Measurements from ENCODE around the gene ENPP4. TPM values are rescaled to one million over a fixed set of nuclear protein-coding genes. Genes with fewer than 3 reads are reported as not detected.

Gene ENPP4
- total RNA-seq, 1 experiment from 2014 or later = 5.1 TPM

DNA sequence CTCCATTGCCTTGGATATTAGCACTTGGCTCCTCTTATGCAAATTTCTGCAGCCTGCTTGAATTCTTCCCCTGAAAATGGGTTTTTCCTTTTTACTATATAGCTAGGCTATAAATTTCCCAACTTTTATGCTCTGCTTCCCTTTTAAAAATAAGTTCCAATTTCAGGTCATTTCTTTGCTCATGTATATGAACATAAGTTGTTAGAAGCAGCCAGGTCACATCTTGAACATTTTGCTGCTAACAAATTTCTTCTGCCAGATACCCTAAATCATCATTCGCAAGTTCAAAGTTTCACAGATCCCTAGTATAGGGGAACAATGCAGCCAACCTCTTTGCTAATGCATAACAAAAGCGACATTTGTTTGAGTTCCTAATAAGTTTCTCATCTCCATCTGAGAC is 34.5 kb upstream of the ENPP4 start:
- no peaks in the 10 kb centered on the region for H3K79me2 ChIP-seq (ENCODE audit: low read length)
- no peak for ATAC-seq
- no peak overlapping the region for H3K4me3 ChIP-seq (ENCODE audit: low read length)
- H2AFZ ChIP-seq (ENCODE audit: low read length) = no peak overlapping the region
- no peak overlapping the region for H3K27ac ChIP-seq (ENCODE audit: low read length)
- no TSS peak for BruUV-seq (replicated peaks)
- peaks cover 18% of the 10 kb centered on the region; the same call in 1 of the 2 replicates for H3K27me3 ChIP-seq (ENCODE audit: low read length)
- no peak overlapping the region for H3K4me2 ChIP-seq (ENCODE audit: low read length)
- H4K20me1 ChIP-seq (ENCODE audit: low read length) = no peaks in the 10 kb centered on the region
- H3F3A ChIP-seq (ENCODE audit: low read length, unreplicated experiment) = no peaks in the 10 kb centered on the region
- no peak for DNase-seq
- POLR2A ChIA-PET (ENCODE audit: unreplicated experiment) = no interaction called here
- no peaks in the 10 kb centered on the region for H3K36me3 ChIP-seq (ENCODE audit: low read depth, low read length)
- no peaks in the 10 kb centered on the region for H3K9me2 ChIP-seq (replicated peaks; ENCODE audit: low read length)
- H3K9me3 ChIP-seq (ENCODE audit: low read length) = no peaks in the 10 kb centered on the region
- no peaks in the 10 kb centered on the region for H3K4me1 ChIP-seq (ENCODE audit: insufficient read depth, low read length)
- no peak for TF ChIP-seq EZH2phosphoT487 (IDR thresholded peaks at IDR 0.05; ENCODE audit: borderline replicate concordance, low read length)
- TF ChIP-seq CTCF (conservative IDR thresholded peaks at IDR 0.05; ENCODE audit: low read depth, low read length) = no peak
- CTCF ChIA-PET = no interaction called here
- H3K9ac ChIP-seq (ENCODE audit: low read length) = no peak overlapping the region
- intact Hi-C loops (cut with micrococcal nuclease) = no loop called here

GRCh38 chr6:46097366-46097765 is 32.4 kb upstream of the ENPP4 start:
- CTCF ChIA-PET = no interaction called here
- no peaks in the 10 kb centered on the region for H3K79me2 ChIP-seq (ENCODE audit: low read length)
- DNase-seq = no peak
- no peak overlapping the region for H3K9ac ChIP-seq (ENCODE audit: low read length)
- H3K27ac ChIP-seq (ENCODE audit: low read length) = no peak overlapping the region
- no peak for ATAC-seq
- H3K36me3 ChIP-seq (ENCODE audit: low read depth, low read length) = no peaks in the 10 kb centered on the region
- no TSS peak for BruUV-seq (replicated peaks)
- no peak overlapping the region for H3K4me2 ChIP-seq (ENCODE audit: low read length)
- no peaks in the 10 kb centered on the region for H3K9me3 ChIP-seq (ENCODE audit: low read length)
- no peak overlapping the region for H3K4me3 ChIP-seq (ENCODE audit: low read length)
- no peak for TF ChIP-seq EZH2 (IDR thresholded peaks at IDR 0.05; ENCODE audit: low read length, unreplicated experiment)
- TF ChIP-seq EZH2phosphoT487 (IDR thresholded peaks at IDR 0.05; ENCODE audit: borderline replicate concordance, low read length) = no peak
- no peak for TF ChIP-seq CTCF (conservative IDR thresholded peaks at IDR 0.05; ENCODE audit: low read depth, low read length)
- POLR2A ChIA-PET (ENCODE audit: unreplicated experiment) = no interaction called here
- no peaks in the 10 kb centered on the region for H3K9me2 ChIP-seq (replicated peaks; ENCODE audit: low read length)
- H3K4me1 ChIP-seq (ENCODE audit: insufficient read depth, low read length) = no peaks in the 10 kb centered on the region
- H4K20me1 ChIP-seq (ENCODE audit: low read length) = no peaks in the 10 kb centered on the region
- H2AFZ ChIP-seq (ENCODE audit: low read length) = no peak overlapping the region
- intact Hi-C loops (cut with micrococcal nuclease) = no loop called here
- no peaks in the 10 kb centered on the region for H3F3A ChIP-seq (ENCODE audit: low read length, unreplicated experiment)
- peaks cover 12% of the 10 kb centered on the region; the same call in 1 of the 2 replicates for H3K27me3 ChIP-seq (ENCODE audit: low read length)

DNA sequence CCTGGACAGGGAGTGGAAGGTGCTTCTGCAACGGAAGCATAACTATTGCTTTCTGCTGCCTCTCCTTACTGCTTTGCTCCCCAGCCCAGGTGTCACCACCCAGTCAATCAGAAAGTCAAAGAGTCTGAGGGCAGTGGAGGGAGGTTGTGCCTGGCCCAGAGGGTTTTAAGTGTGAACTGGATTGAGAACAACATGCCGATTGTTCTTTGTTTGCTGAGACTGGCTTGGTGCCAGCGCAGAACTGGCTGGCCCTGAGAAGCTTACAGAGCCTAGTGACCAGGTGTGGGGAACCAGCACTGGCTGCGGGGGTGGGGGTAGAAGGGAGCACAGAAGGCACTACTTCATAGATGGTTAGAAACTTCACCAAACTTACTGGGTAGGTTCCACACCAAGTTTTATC is 31.1 kb upstream of the ENPP4 start:
- no TSS peak for BruUV-seq (replicated peaks)
- no peak for TF ChIP-seq EZH2phosphoT487 (IDR thresholded peaks at IDR 0.05; ENCODE audit: borderline replicate concordance, low read length)
- TF ChIP-seq EZH2 (IDR thresholded peaks at IDR 0.05; ENCODE audit: low read length, unreplicated experiment) = no peak
- no peak for TF ChIP-seq CTCF (conservative IDR thresholded peaks at IDR 0.05; ENCODE audit: low read depth, low read length)
- ATAC-seq (peak; percentile 33; the same call in 1 of the 2 replicates), DNase-seq (peak; percentile 43)
- Histone ChIP-seq H3K9me3 (ENCODE audit: low read length) (no peaks in the 10 kb centered on the region), H2AFZ (ENCODE audit: low read length) (no peak overlapping the region), H3F3A (ENCODE audit: low read length, unreplicated experiment) (no peaks in the 10 kb centered on the region), H3K4me1 (ENCODE audit: insufficient read depth, low read length) (no peaks in the 10 kb centered on the region), H4K20me1 (ENCODE audit: low read length) (no peaks in the 10 kb centered on the region), H3K9me2 (replicated peaks; ENCODE audit: low read length) (no peaks in the 10 kb centered on the region), H3K27ac (ENCODE audit: low read length) (no peak overlapping the region), H3K4me2 (ENCODE audit: low read length) (no peak overlapping the region), H3K4me3 (ENCODE audit: low read length) (no peak overlapping the region), H3K9ac (ENCODE audit: low read length) (no peak overlapping the region), H3K27me3 (ENCODE audit: low read length) (peaks cover 2% of the 10 kb centered on the region; the same call in 1 of the 2 replicates), H3K36me3 (ENCODE audit: low read depth, low read length) (no peaks in the 10 kb centered on the region), H3K79me2 (ENCODE audit: low read length) (no peaks in the 10 kb centered on the region)
- intact Hi-C loops (cut with micrococcal nuclease) = no loop called here
- ChIA-PET CTCF (no interaction called here), POLR2A (ENCODE audit: unreplicated experiment) (interaction anchor here (0.5 kb wide), 1 partner anchor 40 kb away, joined by 3 read pairs; no protein-coding TSS in a partner anchor)

Data from PC-3 (cell line).